DMS153 treated with DMSO at 0.1 percent for 48 hours (cell line): ENCODE data around the gene UVRAG.
A peak's percentile ranks its signal among the peaks of the same experiment; 100 is the strongest.

ENCODE experiments used
- DNase-seq: peaks from one replicate; lab custom pipeline; 2025; ENCODE audit not compliant: unreplicated experiment; lab: John Stamatoyannopoulos, UW

Gene UVRAG

GRCh38 chr11:75814677-75815344 is at the start of gene UVRAG:
Gene UVRAG (plus strand): TSS chr11:75815210. CDS start chr11:75815408, 198 bp downstream.
- peak; percentile 96 for DNase-seq

GRCh38 chr11:75766443-75767227 is 48.4 kb upstream of the UVRAG start:
- DNase-seq, result no peak

GRCh38 chr11:75767228-75767572 is 47.8 kb upstream of the UVRAG start:
- no peak for DNase-seq

- no peak for DNase-seq
Observed at GRCh38 chr11:75767793-75768111, 47.3 kb upstream of the UVRAG start.

GRCh38 chr11:75768112-75768908 is 46.7 kb upstream of the UVRAG start, which contains the start of gene DGAT2:
Gene DGAT2 (plus strand): TSS chr11:75768778. CDS start chr11:75768992, 214 bp downstream.
- peak; percentile 83 for DNase-seq

- no peak for DNase-seq
Observed at GRCh38 chr11:75768909-75769771, 45.9 kb upstream of the UVRAG start.

GRCh38 chr11:75770102-75770501 is 44.9 kb upstream of the UVRAG start:
- DNase-seq, result no peak

GRCh38 chr11:75771646-75772410 is 43.2 kb upstream of the UVRAG start:
- no peak for DNase-seq

GRCh38 chr11:75773595-75774353 is 41.2 kb upstream of the UVRAG start:
- no peak for DNase-seq

GRCh38 chr11:75775056-75775455 is 40.0 kb upstream of the UVRAG start:
- no peak for DNase-seq

GRCh38 chr11:75776546-75776945 is 38.5 kb upstream of the UVRAG start:
- DNase-seq, result no peak

GRCh38 chr11:75777461-75778110 is 37.4 kb upstream of the UVRAG start:
- no peak for DNase-seq

GRCh38 chr11:75778962-75779361 is 36.0 kb upstream of the UVRAG start:
- no peak for DNase-seq

- no peak for DNase-seq
Observed at GRCh38 chr11:75779960-75780359, 35.0 kb upstream of the UVRAG start.

GRCh38 chr11:75780888-75781287 is 34.1 kb upstream of the UVRAG start:
- DNase-seq, result no peak

- DNase-seq, result no peak
Observed at GRCh38 chr11:75781296-75781695, 33.7 kb upstream of the UVRAG start.

- no peak for DNase-seq
Observed at GRCh38 chr11:75781831-75782230, 33.2 kb upstream of the UVRAG start.

- DNase-seq, result no peak
Observed at GRCh38 chr11:75782540-75783263, 32.3 kb upstream of the UVRAG start.
